Measurements from ENCODE around the gene AKR1D1. TPM values are rescaled to one million over a fixed set of nuclear protein-coding genes. Genes with fewer than 3 reads are reported as not detected.

Gene AKR1D1
- total and polyA plus RNA-seq, 3 donors from 2014 or later: 0.87 to 6.9 (median 1.3) TPM

- H3K4me1 ChIP-seq: no peaks in the 10 kb centered on the region
- TF ChIP-seq CTCF (IDR thresholded peaks at IDR 0.05): peak; percentile 43 to 76 (median 67)
- no peak for TF ChIP-seq POLR2A (IDR thresholded peaks at IDR 0.05)
- DNase-seq: peak; percentile 94
- WGBS, 2 donors: 22 to 37% methylated on average over 3 to 4 of the region's 4 CpGs
- H3K9me3 ChIP-seq: no peaks in the 10 kb centered on the region
- no peak overlapping the region for H3K27ac ChIP-seq
- H3K4me3 ChIP-seq: no peak overlapping the region
- no peaks in the 10 kb centered on the region for H3K27me3 ChIP-seq
- no peaks in the 10 kb centered on the region for H3K36me3 ChIP-seq (ENCODE audit: low read depth, missing control alignments)
- intact Hi-C loops (cut with DNase I; ENCODE audit: low total_unique reads): no loop called here
Measured at GRCh38 chr7:138161600-138162081, 85.4 kb downstream of the AKR1D1 start.

GRCh38 chr7:138162236-138162635 lies 86.0 kb downstream of the AKR1D1 start:
- H3K27me3 ChIP-seq: no peaks in the 10 kb centered on the region
- no peaks in the 10 kb centered on the region for H3K9me3 ChIP-seq
- WGBS, 2 donors: 97 to 100% methylated on average over 1 of the region's 1 CpG
- TF ChIP-seq POLR2A (IDR thresholded peaks at IDR 0.05) (no peak), CTCF (IDR thresholded peaks at IDR 0.05) (no peak)
- H3K4me1 ChIP-seq: no peaks in the 10 kb centered on the region
- no peak overlapping the region for H3K27ac ChIP-seq
- intact Hi-C loops (cut with DNase I; ENCODE audit: low total_unique reads): no loop called here
- no peak for DNase-seq
- H3K36me3 ChIP-seq (ENCODE audit: low read depth, missing control alignments): no peaks in the 10 kb centered on the region
- no peak overlapping the region for H3K4me3 ChIP-seq

GRCh38 chr7:138163800-138164199 lies 87.5 kb downstream of the AKR1D1 start:
- WGBS, 2 donors: 91 to 97% methylated on average over 1 of the region's 1 CpG
- DNase-seq: no peak
- Histone ChIP-seq H3K27ac (no peak overlapping the region), H3K27me3 (no peaks in the 10 kb centered on the region), H3K36me3 (ENCODE audit: low read depth, missing control alignments) (no peaks in the 10 kb centered on the region), H3K4me3 (no peak overlapping the region), H3K9me3 (no peaks in the 10 kb centered on the region), H3K4me1 (no peaks in the 10 kb centered on the region)
- TF ChIP-seq CTCF (IDR thresholded peaks at IDR 0.05): no peak
- TF ChIP-seq POLR2A (IDR thresholded peaks at IDR 0.05): no peak
- intact Hi-C loops (cut with DNase I; ENCODE audit: low total_unique reads): no loop called here

- no peak overlapping the region for H3K4me3 ChIP-seq
- no peaks in the 10 kb centered on the region for H3K27me3 ChIP-seq
- no peaks in the 10 kb centered on the region for H3K36me3 ChIP-seq (ENCODE audit: low read depth, missing control alignments)
- no peak for DNase-seq
- H3K27ac ChIP-seq: no peak overlapping the region
- 89 to 91% methylated on average over 3 of the region's 3 CpGs for WGBS, 2 donors
- intact Hi-C loops (cut with DNase I; ENCODE audit: low total_unique reads): no loop called here
- TF ChIP-seq CTCF (IDR thresholded peaks at IDR 0.05) (no peak), POLR2A (IDR thresholded peaks at IDR 0.05) (no peak)
- no peaks in the 10 kb centered on the region for H3K4me1 ChIP-seq
- H3K9me3 ChIP-seq: no peaks in the 10 kb centered on the region
Measured at GRCh38 chr7:138164804-138165203, 88.5 kb downstream of the AKR1D1 start.

- Histone ChIP-seq H3K36me3 (ENCODE audit: low read depth, missing control alignments) (no peaks in the 10 kb centered on the region), H3K4me3 (no peak overlapping the region), H3K27ac (no peak overlapping the region), H3K9me3 (no peaks in the 10 kb centered on the region), H3K27me3 (no peaks in the 10 kb centered on the region), H3K4me1 (no peaks in the 10 kb centered on the region)
- DNase-seq: no peak
- intact Hi-C loops (cut with DNase I; ENCODE audit: low total_unique reads): no loop called here
- TF ChIP-seq POLR2A (IDR thresholded peaks at IDR 0.05) (no peak), CTCF (IDR thresholded peaks at IDR 0.05) (no peak)
- 62 to 67% methylated on average over 4 of the region's 4 CpGs for WGBS, 2 donors
Measured at GRCh38 chr7:138166681-138167080, 90.4 kb downstream of the AKR1D1 start.
